Astrocyte (in vitro differentiated cells and primary cell): ENCODE measurements around the gene KIF1A. TPM values are rescaled to one million over a fixed set of nuclear protein-coding genes. Genes with fewer than 3 reads are reported as not detected.

ENCODE experiments used
- DNase-seq: peaks from one replicate; pipeline ENCODE4 v3.0.0-alpha.2; 2010; ENCODE audit warnings: low read depth
- FAIRE-seq: peaks from 2 replicates; lab custom pipeline; 2011; peaks lifted over from hg19 to GRCh38; lab: Jason Lieb, UNC
- H2AFZ ChIP-seq: 2 replicates; pipeline ENCODE4 v1.6.0; 2012; ENCODE audit warnings: low read depth, low read length, inconsistent platforms
- H3K27ac ChIP-seq: 2 replicates; pipeline ENCODE4 v1.5.1; 2011; ENCODE audit warnings: low read depth, low read length, inconsistent platforms
- H3K27me3 ChIP-seq: 2 replicates; pipeline ENCODE4 v1.6.0; 2011; ENCODE audit warnings: low read length, inconsistent platforms; ENCODE audit not compliant: insufficient read depth
- H3K36me3 ChIP-seq: 2 replicates; pipeline ENCODE4 v1.5.1; 2011; ENCODE audit warnings: low read length, inconsistent platforms; ENCODE audit not compliant: insufficient read depth
- H3K4me1 ChIP-seq: 2 replicates; pipeline ENCODE4 v1.5.1; 2011; ENCODE audit warnings: low read length, inconsistent platforms; ENCODE audit not compliant: insufficient read depth
- H3K4me2 ChIP-seq: 2 replicates; pipeline ENCODE4 v1.6.0; 2012; ENCODE audit warnings: low read length, inconsistent platforms
- H3K4me3 ChIP-seq: 2 replicates; pipeline ENCODE4 v1.5.1; 2011; ENCODE audit warnings: low read depth, mild to moderate bottlenecking, low read length, inconsistent platforms; ENCODE audit not compliant: insufficient read depth
- H3K79me2 ChIP-seq: 2 replicates; pipeline ENCODE4 v1.6.0; 2012; ENCODE audit warnings: mild to moderate bottlenecking, low read length, inconsistent platforms; ENCODE audit not compliant: insufficient read depth
- H3K9ac ChIP-seq: 2 replicates; pipeline ENCODE4 v1.6.0; 2012; ENCODE audit warnings: mild to moderate bottlenecking, low read length, inconsistent platforms
- H3K9me3 ChIP-seq: 2 replicates; pipeline ENCODE4 v1.5.1; 2012; ENCODE audit warnings: low read depth, mild to moderate bottlenecking, low read length, inconsistent platforms; ENCODE audit not compliant: insufficient read depth
- H4K20me1 ChIP-seq: 2 replicates; pipeline ENCODE4 v1.6.0; 2012; ENCODE audit warnings: low read length, inconsistent platforms; ENCODE audit not compliant: insufficient read depth
- H3K27ac Mint-ChIP-seq: one replicate; pipeline ENCODE4 v1.8.0; 2021; ENCODE audit warnings: mild to moderate bottlenecking, mixed read lengths; ENCODE audit not compliant: unreplicated experiment
- H3K27me3 Mint-ChIP-seq: one replicate; pipeline ENCODE4 v1.8.0; 2021; ENCODE audit warnings: low read depth, mixed read lengths; ENCODE audit not compliant: unreplicated experiment
- H3K36me3 Mint-ChIP-seq: one replicate; pipeline ENCODE4 v1.8.0; 2021; ENCODE audit warnings: low read depth, mixed read lengths; ENCODE audit not compliant: unreplicated experiment
- H3K4me1 Mint-ChIP-seq: one replicate; pipeline ENCODE4 v1.8.0; 2021; ENCODE audit warnings: low read depth, mixed read lengths; ENCODE audit not compliant: unreplicated experiment
- H3K4me3 Mint-ChIP-seq: one replicate; pipeline ENCODE4 v1.8.0; 2021; ENCODE audit warnings: mild to moderate bottlenecking, moderate library complexity, mixed read lengths; ENCODE audit not compliant: unreplicated experiment
- H3K9me3 Mint-ChIP-seq: one replicate; pipeline ENCODE4 v1.8.0; 2021; ENCODE audit warnings: mild to moderate bottlenecking, mixed read lengths; ENCODE audit not compliant: unreplicated experiment
- EZH2 ChIP-seq: IDR thresholded peaks from 2 replicates; pipeline ENCODE4 v1.6.1; 2012; ENCODE audit warnings: mild to moderate bottlenecking, low read length, inconsistent platforms; ENCODE audit not compliant: insufficient read depth
- total RNA-seq: library from RNA; stranded (reverse); gene quantifications from 2 replicates; pipeline ENCODE4 v1.2.1, GENCODE V29; 2021
- TF ChIP-seq, protein P1 (sequence below): IDR thresholded peaks from 2 replicates; pipeline ENCODE4 v1.5.1; 2011; ENCODE audit warnings: low read depth, mild to moderate bottlenecking, inconsistent platforms, low read length, moderate library complexity; ENCODE audit not compliant: insufficient read depth

KIF1A gene
- total RNA-seq, 1 donor from 2014 or later = 51.2 TPM

DNA sequence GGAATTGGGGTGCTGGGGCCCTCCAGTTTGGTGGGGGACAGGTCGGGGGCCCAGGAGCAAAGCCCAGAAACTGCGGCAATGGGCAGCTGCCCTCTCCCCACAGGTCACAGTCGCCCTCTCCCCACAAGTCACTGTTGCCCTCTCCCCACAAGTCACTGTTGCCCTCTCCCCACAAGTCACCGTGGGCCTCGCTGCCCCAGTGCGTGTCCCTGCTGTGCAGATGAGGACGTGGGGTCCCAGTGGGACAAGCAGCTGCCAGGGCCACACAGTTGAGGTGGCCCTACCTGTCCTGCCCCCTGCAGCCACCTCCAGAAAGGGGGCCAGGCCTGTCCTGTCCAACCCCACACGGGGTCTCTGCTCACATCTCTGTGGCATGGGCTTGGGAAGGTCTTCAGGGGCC, 35.7 kb upstream of the KIF1A start:
- TF ChIP-seq, protein P1, sequence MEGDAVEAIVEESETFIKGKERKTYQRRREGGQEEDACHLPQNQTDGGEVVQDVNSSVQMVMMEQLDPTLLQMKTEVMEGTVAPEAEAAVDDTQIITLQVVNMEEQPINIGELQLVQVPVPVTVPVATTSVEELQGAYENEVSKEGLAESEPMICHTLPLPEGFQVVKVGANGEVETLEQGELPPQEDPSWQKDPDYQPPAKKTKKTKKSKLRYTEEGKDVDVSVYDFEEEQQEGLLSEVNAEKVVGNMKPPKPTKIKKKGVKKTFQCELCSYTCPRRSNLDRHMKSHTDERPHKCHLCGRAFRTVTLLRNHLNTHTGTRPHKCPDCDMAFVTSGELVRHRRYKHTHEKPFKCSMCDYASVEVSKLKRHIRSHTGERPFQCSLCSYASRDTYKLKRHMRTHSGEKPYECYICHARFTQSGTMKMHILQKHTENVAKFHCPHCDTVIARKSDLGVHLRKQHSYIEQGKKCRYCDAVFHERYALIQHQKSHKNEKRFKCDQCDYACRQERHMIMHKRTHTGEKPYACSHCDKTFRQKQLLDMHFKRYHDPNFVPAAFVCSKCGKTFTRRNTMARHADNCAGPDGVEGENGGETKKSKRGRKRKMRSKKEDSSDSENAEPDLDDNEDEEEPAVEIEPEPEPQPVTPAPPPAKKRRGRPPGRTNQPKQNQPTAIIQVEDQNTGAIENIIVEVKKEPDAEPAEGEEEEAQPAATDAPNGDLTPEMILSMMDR = no peak
- TF ChIP-seq EZH2 = no peak
- Histone ChIP-seq H3K9me3 (peaks cover 7% of the 10 kb centered on the region), H3K79me2 (no peaks in the 10 kb centered on the region), H3K4me2 (no peak overlapping the region), H4K20me1 (no peaks in the 10 kb centered on the region), H3K4me3 (no peak overlapping the region), H3K27me3 (peaks cover 16% of the 10 kb centered on the region), H3K36me3 (no peaks in the 10 kb centered on the region), H3K4me1 (no peaks in the 10 kb centered on the region), H3K27ac (no peak overlapping the region), H3K9ac (no peak overlapping the region), H2AFZ (no peak overlapping the region)
- Mint-ChIP-seq H3K27ac (no peak overlapping the region), H3K9me3 (peaks cover 21% of the 10 kb centered on the region), H3K4me3 (no peak overlapping the region), H3K36me3 (peaks cover 6% of the 10 kb centered on the region), H3K4me1 (no peaks in the 10 kb centered on the region), H3K27me3 (peaks cover 38% of the 10 kb centered on the region)
- FAIRE-seq (no peak), DNase-seq (no peak)

- H3K9me3 Mint-ChIP-seq = peaks cover 23% of the 10 kb centered on the region
- Histone ChIP-seq H3K4me3 (no peak overlapping the region), H3K79me2 (no peaks in the 10 kb centered on the region), H3K27me3 (peaks cover 7% of the 10 kb centered on the region), H4K20me1 (no peaks in the 10 kb centered on the region), H2AFZ (no peak overlapping the region), H3K36me3 (no peaks in the 10 kb centered on the region), H3K9me3 (peaks cover 7% of the 10 kb centered on the region), H3K27ac (no peak overlapping the region), H3K4me1 (no peaks in the 10 kb centered on the region), H3K4me2 (no peak overlapping the region), H3K9ac (no peak overlapping the region)
- peaks cover 30% of the 10 kb centered on the region for H3K27me3 Mint-ChIP-seq
- FAIRE-seq (no peak), DNase-seq (no peak)
- H3K4me3 Mint-ChIP-seq = no peak overlapping the region
- H3K36me3 Mint-ChIP-seq = peaks cover 6% of the 10 kb centered on the region
- TF ChIP-seq EZH2 = no peak
- TF ChIP-seq, protein P1 = no peak
- no peaks in the 10 kb centered on the region for H3K4me1 Mint-ChIP-seq
- H3K27ac Mint-ChIP-seq = no peak overlapping the region
These were observed 32.8 kb upstream of the KIF1A start for GRCh38 chr2:240852671-240853314.
